GM12878 (cell line): ENCODE measurements around the gene BRD2. TPM values are rescaled to one million over a fixed set of nuclear protein-coding genes. Genes with fewer than 3 reads are reported as not detected.

Experiments
- CBX5 ChIP-seq: sonication (generic); IDR thresholded peaks from 2 replicates; pipeline ENCODE4 v1.6.1; 2016; ENCODE audit warnings: low read depth, moderate library complexity, mild to moderate bottlenecking, inconsistent platforms
- ETV6 ChIP-seq, 2 experiments: fragments of 450-650 bp in 1 of 2; IDR thresholded peaks in 1 of 2; conservative IDR thresholded peaks in 1 of 2; 2 replicates each; pipeline ENCODE4 v1.6.1; 2014; ENCODE audit warnings: antibody characterized with exemption in 1 of 2, borderline replicate concordance in 1 of 2, low read depth in 1 of 2, mild to moderate bottlenecking in 1 of 2, moderate library complexity in 1 of 2
- EZH2 ChIP-seq: IDR thresholded peaks from 2 replicates; pipeline ENCODE4 v1.6.1; 2012; ENCODE audit warnings: low read depth, mild to moderate bottlenecking, control low read depth, inconsistent platforms, low read length, borderline replicate concordance; ENCODE audit not compliant: control insufficient read depth
- FOS ChIP-seq: IDR thresholded peaks from 3 replicates; pipeline ENCODE4 v1.6.1; 2011; ENCODE audit warnings: borderline replicate concordance; ENCODE audit not compliant: insufficient read length; ENCODE audit errors: extremely low read depth
- FOXM1 ChIP-seq: IDR thresholded peaks from 2 replicates; pipeline ENCODE4 v1.6.1; 2012; ENCODE audit warnings: low read depth, mild to moderate bottlenecking, inconsistent platforms, low read length, moderate library complexity
- KLF5 ChIP-seq: fragments of 450-650 bp; IDR thresholded peaks from 2 replicates; pipeline ENCODE4 v1.6.1; 2014; ENCODE audit warnings: mild to moderate bottlenecking; ENCODE audit not compliant: partially characterized antibody
- MEF2A ChIP-seq: IDR thresholded peaks from 2 replicates; pipeline ENCODE4 v1.6.1; 2011; ENCODE audit warnings: low read depth, mild to moderate bottlenecking, low read length, moderate library complexity; ENCODE audit not compliant: insufficient read depth
- MXI1 ChIP-seq: fragments of 150-350 bp; IDR thresholded peaks from 2 replicates; pipeline ENCODE4 v1.6.1; 2011; ENCODE audit warnings: low read depth, mild to moderate bottlenecking, inconsistent platforms, low read length, improper control_type of control experiment
- NFYA ChIP-seq: IDR thresholded peaks from 2 replicates; pipeline ENCODE4 v1.6.1; 2011; ENCODE audit warnings: low read depth, mild to moderate bottlenecking, low read length, improper control_type of control experiment, borderline replicate concordance
- POLR2AphosphoS5 ChIP-seq: IDR thresholded peaks from 2 replicates; pipeline ENCODE4 v1.6.1; 2011; ENCODE audit warnings: mild to moderate bottlenecking, low read length, inconsistent platforms
- SIN3A ChIP-seq: IDR thresholded peaks from 2 replicates; pipeline ENCODE4 v1.6.1; 2012; ENCODE audit warnings: low read depth, low read length, improper control_type of control experiment
- TCF7 ChIP-seq: IDR thresholded peaks from 2 replicates; pipeline ENCODE4 v1.6.1; 2014; ENCODE audit warnings: antibody characterized with exemption, borderline replicate concordance
- YBX1 ChIP-seq: fragments of 450-650 bp; IDR thresholded peaks from 2 replicates; pipeline ENCODE4 v1.6.1; 2016; ENCODE audit warnings: antibody characterized with exemption
- YY1 ChIP-seq: IDR thresholded peaks from 2 replicates; pipeline ENCODE4 v1.6.1; 2011; ENCODE audit warnings: low read depth, mild to moderate bottlenecking, low read length
- polyA plus RNA-seq, 11 experiments: library from polyadenylated mRNA; depleted of rRNA in 4 of 11; unstranded in 6 of 11; stranded (reverse) in 5 of 11; fragments of >200 nt; fragmentation: Nextera tagmentation in 4 of 11; fragmentation: Illumina TruSeq in 1 of 11; extraction: Ambion mirVana in 4 of 11; extraction: Trizol in 1 of 11; gene quantifications; 1 replicate in 1 of 11; 2 replicates in 10 of 11; pipeline versions ENCODE4 v1.2.1 to v1.2.3, GENCODE V29; 2011 to 2016; ENCODE audit warnings: inconsistent platforms in 2 of 11, missing spikeins in 2 of 11, low read depth in 1 of 11
- total RNA-seq, 4 experiments: library from RNA; depleted of rRNA in 3 of 4; stranded (reverse); fragments of >200 nt in 3 of 4; fragmentation: Illumina TruSeq in 1 of 4; extraction: Trizol in 1 of 4; gene quantifications; 2 replicates each; pipeline versions ENCODE4 v1.2.1 to v1.2.3, GENCODE V29; 2013 to 2021
- TF ChIP-seq, protein P1 (sequence below): fragments of 450-650 bp; formaldehyde crosslinking; IDR thresholded peaks from 2 replicates; pipeline ENCODE4 v1.4.0; 2022; ENCODE audit warnings: mild to moderate bottlenecking, moderate library complexity
- TF ChIP-seq, protein P2 (sequence below): fragments of 450-650 bp; IDR thresholded peaks from 2 replicates; pipeline ENCODE4 v1.6.1; 2017; ENCODE audit warnings: low read depth, mild to moderate bottlenecking, moderate library complexity
- TF ChIP-seq, protein P3 (sequence below): fragments of 150-350 bp; IDR thresholded peaks from 2 replicates; pipeline ENCODE4 v1.6.1; 2016; ENCODE audit warnings: low read depth, low read length
- TF ChIP-seq, protein P4 (sequence below): fragments of 450-650 bp; IDR thresholded peaks from 2 replicates; pipeline ENCODE4 v1.6.1; 2016; ENCODE audit warnings: mild to moderate bottlenecking

Gene BRD2
- total and polyA plus RNA-seq, 10 of the 15 experiments (the other 5 are each of a cell fraction or from before 2014, with no cell fraction given): 32.2 to 239 (median 139) TPM

DNA sequence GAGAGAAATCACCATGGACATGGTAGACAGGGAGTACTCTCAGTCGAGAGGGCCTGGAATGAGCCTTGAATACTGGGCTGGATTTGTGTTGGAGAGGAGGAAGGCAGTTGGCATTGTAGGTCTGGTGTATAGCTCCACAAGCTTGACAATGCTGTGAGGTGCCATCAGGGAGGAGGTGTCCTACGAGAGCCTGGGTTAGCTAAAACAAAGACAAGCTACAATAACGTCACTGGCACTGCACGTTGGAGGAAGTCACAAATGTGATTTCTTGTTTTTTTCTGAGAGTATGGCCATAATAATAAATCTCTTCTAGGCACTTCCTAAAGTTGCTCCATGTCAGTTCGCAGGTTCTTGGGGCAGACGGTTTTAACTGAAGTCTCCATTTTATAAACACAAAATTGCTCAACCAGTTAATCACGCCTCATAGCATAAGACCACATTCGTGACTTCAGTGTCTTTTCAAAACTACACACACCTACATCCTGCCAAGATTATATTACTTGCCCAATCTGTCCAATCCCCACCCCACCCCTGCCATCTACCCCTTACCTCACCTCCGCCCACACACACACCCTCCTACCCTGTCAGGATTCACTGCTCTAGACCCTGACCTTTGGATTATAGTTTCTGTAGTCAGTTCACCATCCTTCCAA lies 23.2 kb upstream of the BRD2 start (continued):
- TF ChIP-seq SIN3A: no peak
- TF ChIP-seq ETV6 (conservative IDR thresholded peaks at IDR 0.05 in 1 of 2, IDR thresholded peaks at IDR 0.05 in 1 of 2; ENCODE audit: borderline replicate concordance in 1 of 2, low read depth in 1 of 2): no peak; a peak in 1 of 4 replicates
- TF ChIP-seq, protein P1, sequence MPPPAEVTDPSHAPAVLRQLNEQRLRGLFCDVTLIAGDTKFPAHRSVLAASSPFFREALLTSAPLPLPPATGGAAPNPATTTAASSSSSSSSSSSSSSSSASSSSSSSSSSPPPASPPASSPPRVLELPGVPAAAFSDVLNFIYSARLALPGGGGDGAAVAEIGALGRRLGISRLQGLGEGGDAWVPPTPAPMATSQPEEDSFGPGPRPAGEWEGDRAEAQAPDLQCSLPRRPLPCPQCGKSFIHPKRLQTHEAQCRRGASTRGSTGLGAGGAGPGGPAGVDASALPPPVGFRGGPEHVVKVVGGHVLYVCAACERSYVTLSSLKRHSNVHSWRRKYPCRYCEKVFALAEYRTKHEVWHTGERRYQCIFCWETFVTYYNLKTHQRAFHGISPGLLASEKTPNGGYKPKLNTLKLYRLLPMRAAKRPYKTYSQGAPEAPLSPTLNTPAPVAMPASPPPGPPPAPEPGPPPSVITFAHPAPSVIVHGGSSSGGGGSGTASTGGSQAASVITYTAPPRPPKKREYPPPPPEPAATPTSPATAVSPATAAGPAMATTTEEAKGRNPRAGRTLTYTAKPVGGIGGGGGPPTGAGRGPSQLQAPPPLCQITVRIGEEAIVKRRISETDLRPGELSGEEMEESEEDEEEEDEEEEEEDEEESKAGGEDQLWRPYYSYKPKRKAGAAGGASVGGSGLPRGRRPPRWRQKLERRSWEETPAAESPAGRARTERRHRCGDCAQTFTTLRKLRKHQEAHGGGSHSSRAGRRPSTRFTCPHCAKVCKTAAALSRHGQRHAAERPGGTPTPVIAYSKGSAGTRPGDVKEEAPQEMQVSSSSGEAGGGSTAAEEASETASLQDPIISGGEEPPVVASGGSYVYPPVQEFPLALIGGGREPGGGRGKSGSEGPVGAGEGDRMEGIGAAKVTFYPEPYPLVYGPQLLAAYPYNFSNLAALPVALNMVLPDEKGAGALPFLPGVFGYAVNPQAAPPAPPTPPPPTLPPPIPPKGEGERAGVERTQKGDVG (CRISPR knock-in tag): no peak
- no peak for TF ChIP-seq MXI1
- no peak for TF ChIP-seq KLF5
- TF ChIP-seq EZH2: no peak
- no peak for TF ChIP-seq YBX1
- TF ChIP-seq CBX5: no peak
- no peak for TF ChIP-seq NFYA
- TF ChIP-seq TCF7: no peak; the same call in 1 of the 2 replicates
- TF ChIP-seq, protein P2, sequence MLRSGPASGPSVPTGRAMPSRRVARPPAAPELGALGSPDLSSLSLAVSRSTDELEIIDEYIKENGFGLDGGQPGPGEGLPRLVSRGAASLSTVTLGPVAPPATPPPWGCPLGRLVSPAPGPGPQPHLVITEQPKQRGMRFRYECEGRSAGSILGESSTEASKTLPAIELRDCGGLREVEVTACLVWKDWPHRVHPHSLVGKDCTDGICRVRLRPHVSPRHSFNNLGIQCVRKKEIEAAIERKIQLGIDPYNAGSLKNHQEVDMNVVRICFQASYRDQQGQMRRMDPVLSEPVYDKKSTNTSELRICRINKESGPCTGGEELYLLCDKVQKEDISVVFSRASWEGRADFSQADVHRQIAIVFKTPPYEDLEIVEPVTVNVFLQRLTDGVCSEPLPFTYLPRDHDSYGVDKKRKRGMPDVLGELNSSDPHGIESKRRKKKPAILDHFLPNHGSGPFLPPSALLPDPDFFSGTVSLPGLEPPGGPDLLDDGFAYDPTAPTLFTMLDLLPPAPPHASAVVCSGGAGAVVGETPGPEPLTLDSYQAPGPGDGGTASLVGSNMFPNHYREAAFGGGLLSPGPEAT: no peak
- peak; percentile 86; the same call in 1 of the 2 replicates for TF ChIP-seq FOXM1
- TF ChIP-seq, protein P3, sequence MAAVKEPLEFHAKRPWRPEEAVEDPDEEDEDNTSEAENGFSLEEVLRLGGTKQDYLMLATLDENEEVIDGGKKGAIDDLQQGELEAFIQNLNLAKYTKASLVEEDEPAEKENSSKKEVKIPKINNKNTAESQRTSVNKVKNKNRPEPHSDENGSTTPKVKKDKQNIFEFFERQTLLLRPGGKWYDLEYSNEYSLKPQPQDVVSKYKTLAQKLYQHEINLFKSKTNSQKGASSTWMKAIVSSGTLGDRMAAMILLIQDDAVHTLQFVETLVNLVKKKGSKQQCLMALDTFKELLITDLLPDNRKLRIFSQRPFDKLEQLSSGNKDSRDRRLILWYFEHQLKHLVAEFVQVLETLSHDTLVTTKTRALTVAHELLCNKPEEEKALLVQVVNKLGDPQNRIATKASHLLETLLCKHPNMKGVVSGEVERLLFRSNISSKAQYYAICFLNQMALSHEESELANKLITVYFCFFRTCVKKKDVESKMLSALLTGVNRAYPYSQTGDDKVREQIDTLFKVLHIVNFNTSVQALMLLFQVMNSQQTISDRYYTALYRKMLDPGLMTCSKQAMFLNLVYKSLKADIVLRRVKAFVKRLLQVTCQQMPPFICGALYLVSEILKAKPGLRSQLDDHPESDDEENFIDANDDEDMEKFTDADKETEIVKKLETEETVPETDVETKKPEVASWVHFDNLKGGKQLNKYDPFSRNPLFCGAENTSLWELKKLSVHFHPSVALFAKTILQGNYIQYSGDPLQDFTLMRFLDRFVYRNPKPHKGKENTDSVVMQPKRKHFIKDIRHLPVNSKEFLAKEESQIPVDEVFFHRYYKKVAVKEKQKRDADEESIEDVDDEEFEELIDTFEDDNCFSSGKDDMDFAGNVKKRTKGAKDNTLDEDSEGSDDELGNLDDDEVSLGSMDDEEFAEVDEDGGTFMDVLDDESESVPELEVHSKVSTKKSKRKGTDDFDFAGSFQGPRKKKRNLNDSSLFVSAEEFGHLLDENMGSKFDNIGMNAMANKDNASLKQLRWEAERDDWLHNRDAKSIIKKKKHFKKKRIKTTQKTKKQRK: no peak
- no peak for TF ChIP-seq FOS
- TF ChIP-seq POLR2AphosphoS5: no peak; the same call in 1 of the 2 replicates
- peak; percentile 24; the same call in 1 of the 2 replicates for TF ChIP-seq MEF2A
- TF ChIP-seq, protein P4, sequence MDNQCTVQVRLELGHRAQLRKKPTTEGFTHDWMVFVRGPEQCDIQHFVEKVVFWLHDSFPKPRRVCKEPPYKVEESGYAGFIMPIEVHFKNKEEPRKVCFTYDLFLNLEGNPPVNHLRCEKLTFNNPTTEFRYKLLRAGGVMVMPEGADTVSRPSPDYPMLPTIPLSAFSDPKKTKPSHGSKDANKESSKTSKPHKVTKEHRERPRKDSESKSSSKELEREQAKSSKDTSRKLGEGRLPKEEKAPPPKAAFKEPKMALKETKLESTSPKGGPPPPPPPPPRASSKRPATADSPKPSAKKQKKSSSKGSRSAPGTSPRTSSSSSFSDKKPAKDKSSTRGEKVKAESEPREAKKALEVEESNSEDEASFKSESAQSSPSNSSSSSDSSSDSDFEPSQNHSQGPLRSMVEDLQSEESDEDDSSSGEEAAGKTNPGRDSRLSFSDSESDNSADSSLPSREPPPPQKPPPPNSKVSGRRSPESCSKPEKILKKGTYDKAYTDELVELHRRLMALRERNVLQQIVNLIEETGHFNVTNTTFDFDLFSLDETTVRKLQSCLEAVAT: 0 out of 2 replicates have a peak, but pooled peaks have one; percentile 29
- peak; percentile 69 for TF ChIP-seq YY1
